GM06990 (cell line): ENCODE measurements around the gene BANP.

ENCODE experiments used
- DNase-seq: peaks from one replicate; pipeline ENCODE4 v3.0.0-alpha.2; 2011; ENCODE audit not compliant: insufficient read length; ENCODE audit errors: extremely low read depth
- H3K27me3 ChIP-seq: replicated peaks from 2 replicates; pipeline ENCODE4 v1.6.0; 2011; ENCODE audit warnings: low read length; ENCODE audit not compliant: control insufficient read depth, insufficient read depth
- H3K36me3 ChIP-seq: 2 replicates; pipeline ENCODE4 v1.5.1; 2011; ENCODE audit warnings: low read length; ENCODE audit not compliant: control insufficient read depth, insufficient read depth
- H3K4me3 ChIP-seq: replicated peaks from 2 replicates; pipeline ENCODE4 v1.5.1; 2011; ENCODE audit warnings: low read depth, mild to moderate bottlenecking, control low read depth, low read length
- TF ChIP-seq, protein P1 (sequence below): IDR thresholded peaks from 2 replicates; pipeline ENCODE4 v1.5.1; 2011; ENCODE audit warnings: low read length, control low read depth, mild to moderate bottlenecking, inconsistent platforms; ENCODE audit not compliant: insufficient read depth, poor library complexity, severe bottlenecking

The BANP gene

DNA sequence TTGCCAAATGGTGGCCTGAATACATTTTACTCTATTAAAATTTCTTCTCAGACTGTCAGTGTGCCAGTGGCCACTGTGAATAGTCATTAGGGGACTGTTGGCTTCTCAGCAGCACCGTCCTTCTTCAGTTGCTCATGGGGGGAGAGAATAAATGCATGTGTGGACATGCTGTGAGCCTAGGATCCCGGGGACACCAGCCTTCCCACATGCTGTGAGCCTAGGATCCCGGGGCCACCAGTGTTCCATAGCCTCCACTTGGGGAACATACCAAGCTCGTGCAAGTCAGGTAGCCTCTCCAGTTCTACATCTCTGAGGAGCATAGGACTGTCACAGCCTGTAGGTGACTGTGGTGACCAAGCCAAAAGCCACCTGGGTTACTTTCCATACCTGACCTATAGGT, 51.5 kb downstream of the BANP start:
- H3K4me3 ChIP-seq: no peak overlapping the region
- H3K27me3 ChIP-seq: no peaks in the 10 kb centered on the region
- peaks cover 7% of the 10 kb centered on the region for H3K36me3 ChIP-seq
- TF ChIP-seq, protein P1, sequence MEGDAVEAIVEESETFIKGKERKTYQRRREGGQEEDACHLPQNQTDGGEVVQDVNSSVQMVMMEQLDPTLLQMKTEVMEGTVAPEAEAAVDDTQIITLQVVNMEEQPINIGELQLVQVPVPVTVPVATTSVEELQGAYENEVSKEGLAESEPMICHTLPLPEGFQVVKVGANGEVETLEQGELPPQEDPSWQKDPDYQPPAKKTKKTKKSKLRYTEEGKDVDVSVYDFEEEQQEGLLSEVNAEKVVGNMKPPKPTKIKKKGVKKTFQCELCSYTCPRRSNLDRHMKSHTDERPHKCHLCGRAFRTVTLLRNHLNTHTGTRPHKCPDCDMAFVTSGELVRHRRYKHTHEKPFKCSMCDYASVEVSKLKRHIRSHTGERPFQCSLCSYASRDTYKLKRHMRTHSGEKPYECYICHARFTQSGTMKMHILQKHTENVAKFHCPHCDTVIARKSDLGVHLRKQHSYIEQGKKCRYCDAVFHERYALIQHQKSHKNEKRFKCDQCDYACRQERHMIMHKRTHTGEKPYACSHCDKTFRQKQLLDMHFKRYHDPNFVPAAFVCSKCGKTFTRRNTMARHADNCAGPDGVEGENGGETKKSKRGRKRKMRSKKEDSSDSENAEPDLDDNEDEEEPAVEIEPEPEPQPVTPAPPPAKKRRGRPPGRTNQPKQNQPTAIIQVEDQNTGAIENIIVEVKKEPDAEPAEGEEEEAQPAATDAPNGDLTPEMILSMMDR: no peak
- no peak for DNase-seq

DNA sequence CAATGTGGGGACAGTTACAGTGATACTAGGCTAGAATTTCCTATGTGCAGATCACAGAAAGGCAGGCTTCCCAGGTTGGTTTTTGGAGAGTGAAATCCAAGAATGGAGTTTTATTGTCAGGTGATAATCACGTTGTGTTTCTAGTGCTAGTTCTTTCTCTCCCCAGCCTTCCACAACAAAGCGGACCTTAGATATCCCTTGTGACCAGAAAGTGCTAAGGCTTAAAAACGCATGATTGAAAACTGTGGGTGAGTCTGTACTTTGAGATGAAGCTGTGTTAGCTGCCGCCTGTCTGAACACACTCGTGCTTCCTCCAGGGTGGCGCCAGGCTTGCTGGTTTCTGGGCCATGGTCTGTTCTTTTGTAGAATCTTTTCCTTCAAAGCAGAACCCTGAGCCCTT, 52.1 kb downstream of the BANP start:
- no peaks in the 10 kb centered on the region for H3K27me3 ChIP-seq
- no peak overlapping the region for H3K4me3 ChIP-seq
- H3K36me3 ChIP-seq: peaks cover 8% of the 10 kb centered on the region
- TF ChIP-seq, protein P1: no peak
- DNase-seq: no peak

DNA sequence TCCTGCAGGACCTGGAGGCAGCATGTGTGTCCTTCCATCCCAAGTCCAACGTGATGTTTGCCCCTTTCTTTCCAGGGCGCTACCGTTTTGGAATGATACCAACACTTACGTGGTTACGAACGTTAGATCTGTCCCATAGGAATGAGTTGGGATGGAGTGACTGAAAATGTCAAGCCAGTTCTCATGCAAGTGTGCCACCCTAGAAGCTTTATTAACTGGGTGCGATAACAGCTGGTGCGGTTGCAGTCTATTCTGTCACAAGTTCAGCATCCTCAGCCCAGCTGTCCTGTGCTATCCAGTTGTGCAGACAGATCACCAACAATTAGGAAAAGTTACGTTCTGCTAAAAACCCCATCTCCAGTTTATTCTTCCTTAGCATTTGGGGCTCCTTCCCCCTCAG, 52.5 kb downstream of the BANP start:
- Histone ChIP-seq H3K4me3 (no peak overlapping the region), H3K27me3 (no peaks in the 10 kb centered on the region), H3K36me3 (peaks cover 8% of the 10 kb centered on the region)
- TF ChIP-seq, protein P1: no peak
- no peak for DNase-seq

DNA sequence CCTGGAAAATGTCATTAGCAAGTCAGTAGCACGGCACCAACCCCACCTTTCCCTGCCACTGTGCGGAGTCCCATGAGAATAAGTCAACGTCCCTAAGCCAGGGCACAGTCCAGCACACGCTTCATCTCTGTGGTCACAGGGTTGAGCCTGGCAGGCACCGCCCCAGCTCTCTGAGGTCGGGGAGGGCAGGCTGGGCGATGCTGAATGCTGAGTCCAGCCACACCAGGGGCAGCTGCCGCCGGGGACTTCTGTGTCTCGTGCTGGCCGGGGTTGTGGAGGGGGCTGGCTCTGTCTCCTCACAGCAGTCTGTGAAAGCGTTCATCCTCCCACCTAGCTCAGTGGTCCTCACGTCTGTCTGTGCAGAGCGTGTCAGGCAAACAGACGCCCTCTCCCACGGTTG, 53.2 kb downstream of the BANP start:
- Histone ChIP-seq H3K36me3 (peaks cover 8% of the 10 kb centered on the region), H3K4me3 (no peak overlapping the region), H3K27me3 (no peaks in the 10 kb centered on the region)
- TF ChIP-seq, protein P1: no peak
- DNase-seq: no peak

DNA sequence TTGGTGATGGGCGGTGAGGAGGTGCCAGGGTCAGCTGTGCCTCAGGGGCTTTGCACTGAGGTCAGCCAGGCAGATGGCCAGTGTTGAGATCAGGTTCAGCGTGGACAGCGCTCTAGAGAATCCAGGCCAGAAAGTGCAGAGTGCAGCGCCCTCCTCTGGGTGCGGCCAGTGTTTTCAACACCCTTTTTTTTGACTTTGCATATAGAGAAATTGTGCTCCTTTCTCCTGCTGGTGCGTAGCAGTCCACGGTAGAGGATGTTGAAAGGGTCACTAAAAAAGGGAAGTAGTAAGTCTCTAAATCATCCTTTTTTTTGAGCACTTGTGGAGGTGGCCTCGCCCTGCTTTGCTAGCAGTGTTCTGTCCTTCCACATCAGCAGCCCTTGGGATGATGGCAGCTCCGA, 53.9 kb downstream of the BANP start:
- Histone ChIP-seq H3K27me3 (no peaks in the 10 kb centered on the region), H3K36me3 (peaks cover 8% of the 10 kb centered on the region), H3K4me3 (no peak overlapping the region)
- no peak for DNase-seq
- TF ChIP-seq, protein P1: peak; percentile 19

DNA sequence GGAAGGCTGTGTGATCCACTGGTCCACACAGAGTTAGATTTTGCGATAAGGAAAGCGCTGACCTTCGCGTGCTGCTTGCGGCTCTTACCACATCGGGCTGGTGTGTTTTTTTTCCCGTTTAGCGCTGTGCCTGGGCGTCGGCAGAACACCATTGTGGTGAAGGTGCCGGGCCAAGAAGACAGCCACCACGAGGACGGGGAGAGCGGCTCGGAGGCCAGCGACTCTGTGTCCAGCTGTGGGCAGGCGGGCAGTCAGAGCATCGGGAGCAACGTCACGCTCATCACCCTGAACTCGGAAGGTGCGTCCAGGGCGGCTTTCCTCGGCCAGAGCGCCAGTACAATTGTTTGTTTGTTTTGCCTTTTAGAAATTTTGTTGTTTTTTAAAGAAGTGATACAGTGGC, 54.7 kb downstream of the BANP start:
- H3K27me3 ChIP-seq: no peaks in the 10 kb centered on the region
- TF ChIP-seq, protein P1: no peak
- no peak for DNase-seq
- H3K36me3 ChIP-seq: peaks cover 11% of the 10 kb centered on the region
- H3K4me3 ChIP-seq: no peak overlapping the region
